Ishikawa (cell line): ENCODE results near the gene TBC1D22A.

Experiments
- CEBPB ChIP-seq: IDR thresholded peaks from 2 replicates; pipeline ENCODE4 v1.6.1; 2012
- CREB1 ChIP-seq: IDR thresholded peaks from 2 replicates; pipeline ENCODE4 v1.6.1; 2012; ENCODE audit warnings: low read depth
- EGR1 ChIP-seq: IDR thresholded peaks from 2 replicates; pipeline ENCODE4 v1.6.1; 2012
- EP300 ChIP-seq: IDR thresholded peaks from 2 replicates; pipeline ENCODE4 v1.6.1; 2012; ENCODE audit warnings: borderline replicate concordance
- FOXM1 ChIP-seq: IDR thresholded peaks from 2 replicates; pipeline ENCODE4 v1.6.1; 2012; ENCODE audit warnings: low read depth, borderline replicate concordance
- NFIC ChIP-seq: IDR thresholded peaks from 2 replicates; pipeline ENCODE4 v1.6.1; 2012
- RAD21 ChIP-seq: IDR thresholded peaks from 2 replicates; pipeline ENCODE4 v1.6.1; 2012; ENCODE audit warnings: low read depth
- TAF1 ChIP-seq: IDR thresholded peaks from 2 replicates; pipeline ENCODE4 v1.6.1; 2012; ENCODE audit warnings: low read depth, mild to moderate bottlenecking
- TCF12 ChIP-seq: IDR thresholded peaks from 2 replicates; pipeline ENCODE4 v1.6.1; 2012; ENCODE audit warnings: low read depth
- TEAD4 ChIP-seq: IDR thresholded peaks from 2 replicates; pipeline ENCODE4 v1.6.1; 2012
- YY1 ChIP-seq: IDR thresholded peaks from 2 replicates; pipeline ENCODE4 v1.6.1; 2012; ENCODE audit warnings: low read depth
- ZBTB7A ChIP-seq: IDR thresholded peaks from 2 replicates; pipeline ENCODE4 v1.6.1; 2012; ENCODE audit warnings: low read depth
- TF ChIP-seq, protein P1 (sequence below): IDR thresholded peaks from 2 replicates; pipeline ENCODE4 v1.6.1; 2012; ENCODE audit warnings: low read depth, mild to moderate bottlenecking
- TF ChIP-seq, protein P2 (sequence below): IDR thresholded peaks from 2 replicates; pipeline ENCODE4 v1.6.1; 2012
- TF ChIP-seq, protein P3 (sequence below): IDR thresholded peaks from 2 replicates; pipeline ENCODE4 v1.6.1; 2012

The TBC1D22A gene

DNA sequence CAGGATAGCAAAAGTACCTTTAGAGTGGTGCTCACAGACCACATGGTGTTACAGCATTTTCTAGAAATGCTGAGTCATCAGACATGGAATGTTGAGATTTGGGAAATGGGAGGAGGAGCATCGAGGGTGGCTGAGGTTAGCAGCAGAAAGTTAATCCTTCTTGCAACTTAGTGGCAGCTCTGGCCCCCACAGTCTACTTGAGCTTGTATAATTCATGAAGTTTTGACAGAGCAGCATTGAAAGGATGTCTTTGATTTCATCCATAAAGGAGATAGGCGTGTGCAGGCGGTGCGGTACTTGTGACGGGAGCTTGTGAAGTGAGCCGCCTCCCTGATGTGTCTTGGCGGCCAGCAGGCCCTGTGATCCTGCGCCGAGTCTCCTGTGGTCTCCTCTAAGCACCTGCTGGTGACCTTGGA lies 330.5 kb downstream of the TBC1D22A start:
- TF ChIP-seq TCF12 (no peak), NFIC (no peak), CREB1 (no peak), TEAD4 (no peak), TAF1 (no peak), EGR1 (no peak), FOXM1 (no peak), CEBPB (no peak), ZBTB7A (no peak), RAD21 (no peak), EP300 (no peak), YY1 (no peak)
- TF ChIP-seq, protein P1, sequence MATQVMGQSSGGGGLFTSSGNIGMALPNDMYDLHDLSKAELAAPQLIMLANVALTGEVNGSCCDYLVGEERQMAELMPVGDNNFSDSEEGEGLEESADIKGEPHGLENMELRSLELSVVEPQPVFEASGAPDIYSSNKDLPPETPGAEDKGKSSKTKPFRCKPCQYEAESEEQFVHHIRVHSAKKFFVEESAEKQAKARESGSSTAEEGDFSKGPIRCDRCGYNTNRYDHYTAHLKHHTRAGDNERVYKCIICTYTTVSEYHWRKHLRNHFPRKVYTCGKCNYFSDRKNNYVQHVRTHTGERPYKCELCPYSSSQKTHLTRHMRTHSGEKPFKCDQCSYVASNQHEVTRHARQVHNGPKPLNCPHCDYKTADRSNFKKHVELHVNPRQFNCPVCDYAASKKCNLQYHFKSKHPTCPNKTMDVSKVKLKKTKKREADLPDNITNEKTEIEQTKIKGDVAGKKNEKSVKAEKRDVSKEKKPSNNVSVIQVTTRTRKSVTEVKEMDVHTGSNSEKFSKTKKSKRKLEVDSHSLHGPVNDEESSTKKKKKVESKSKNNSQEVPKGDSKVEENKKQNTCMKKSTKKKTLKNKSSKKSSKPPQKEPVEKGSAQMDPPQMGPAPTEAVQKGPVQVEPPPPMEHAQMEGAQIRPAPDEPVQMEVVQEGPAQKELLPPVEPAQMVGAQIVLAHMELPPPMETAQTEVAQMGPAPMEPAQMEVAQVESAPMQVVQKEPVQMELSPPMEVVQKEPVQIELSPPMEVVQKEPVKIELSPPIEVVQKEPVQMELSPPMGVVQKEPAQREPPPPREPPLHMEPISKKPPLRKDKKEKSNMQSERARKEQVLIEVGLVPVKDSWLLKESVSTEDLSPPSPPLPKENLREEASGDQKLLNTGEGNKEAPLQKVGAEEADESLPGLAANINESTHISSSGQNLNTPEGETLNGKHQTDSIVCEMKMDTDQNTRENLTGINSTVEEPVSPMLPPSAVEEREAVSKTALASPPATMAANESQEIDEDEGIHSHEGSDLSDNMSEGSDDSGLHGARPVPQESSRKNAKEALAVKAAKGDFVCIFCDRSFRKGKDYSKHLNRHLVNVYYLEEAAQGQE, result no peak
- TF ChIP-seq, protein P2, sequence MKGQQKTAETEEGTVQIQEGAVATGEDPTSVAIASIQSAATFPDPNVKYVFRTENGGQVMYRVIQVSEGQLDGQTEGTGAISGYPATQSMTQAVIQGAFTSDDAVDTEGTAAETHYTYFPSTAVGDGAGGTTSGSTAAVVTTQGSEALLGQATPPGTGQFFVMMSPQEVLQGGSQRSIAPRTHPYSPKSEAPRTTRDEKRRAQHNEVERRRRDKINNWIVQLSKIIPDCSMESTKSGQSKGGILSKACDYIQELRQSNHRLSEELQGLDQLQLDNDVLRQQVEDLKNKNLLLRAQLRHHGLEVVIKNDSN, result no peak
- TF ChIP-seq, protein P3, sequence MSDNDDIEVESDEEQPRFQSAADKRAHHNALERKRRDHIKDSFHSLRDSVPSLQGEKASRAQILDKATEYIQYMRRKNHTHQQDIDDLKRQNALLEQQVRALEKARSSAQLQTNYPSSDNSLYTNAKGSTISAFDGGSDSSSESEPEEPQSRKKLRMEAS, result no peak

DNA sequence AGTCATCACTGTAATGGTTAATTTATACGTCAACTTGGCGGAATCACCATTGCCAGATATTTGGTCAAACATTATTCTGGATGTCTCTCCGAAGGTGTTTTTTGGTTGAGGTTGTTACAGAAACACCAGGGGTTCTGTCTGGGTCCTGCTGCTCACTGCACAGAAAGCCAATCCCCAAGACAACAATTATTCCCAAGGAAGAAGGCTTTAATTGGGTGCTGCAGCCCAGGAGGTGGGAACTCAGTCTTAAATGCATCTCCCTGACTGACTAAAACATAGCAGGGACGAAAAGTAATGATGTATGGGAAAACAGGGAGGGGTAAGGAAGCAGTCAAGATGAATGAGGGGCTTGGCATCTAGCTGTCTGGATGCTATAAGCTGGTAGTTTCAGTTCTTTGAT lies 331.3 kb downstream of the TBC1D22A start:
- no peak for TF ChIP-seq CEBPB
- TF ChIP-seq FOXM1, result no peak
- TF ChIP-seq ZBTB7A, result no peak
- TF ChIP-seq EP300, result no peak
- TF ChIP-seq, protein P1, result no peak
- no peak for TF ChIP-seq YY1
- TF ChIP-seq EGR1, result no peak
- no peak for TF ChIP-seq TAF1
- TF ChIP-seq RAD21, result no peak
- no peak for TF ChIP-seq CREB1
- TF ChIP-seq TCF12, result no peak
- TF ChIP-seq, protein P2, result no peak
- TF ChIP-seq, protein P3, result no peak
- no peak for TF ChIP-seq TEAD4
- TF ChIP-seq NFIC, result no peak

DNA sequence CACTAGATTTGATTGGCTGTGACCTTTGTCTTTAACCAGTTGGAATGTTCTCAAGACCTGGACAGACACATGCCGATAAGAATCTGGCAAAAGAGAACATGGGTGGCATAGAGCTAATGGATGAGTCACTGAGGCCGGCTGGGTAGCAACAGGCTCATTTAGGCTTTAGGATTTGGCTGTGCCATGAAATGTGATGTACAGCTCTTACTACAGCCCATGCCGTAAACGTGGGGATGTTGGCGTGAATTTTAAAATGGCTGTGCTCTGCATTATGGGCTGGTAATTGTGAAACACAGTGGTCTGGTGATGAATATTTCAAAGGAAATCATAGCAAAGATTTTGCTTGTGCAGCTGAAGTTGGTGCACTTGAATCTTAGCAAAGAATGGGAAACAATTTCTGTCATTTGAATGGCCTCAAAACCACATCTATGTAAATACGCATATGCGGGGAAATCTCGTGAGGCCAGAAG lies 332.4 kb downstream of the TBC1D22A start:
- TF ChIP-seq YY1, result no peak

- TF ChIP-seq TAF1, result no peak
- no peak for TF ChIP-seq YY1
Observed at GRCh38 chr22:47095395-47096122, 333.1 kb downstream of the TBC1D22A start.

GRCh38 chr22:47098121-47098520 lies 335.7 kb downstream of the TBC1D22A start:
- TF ChIP-seq EP300 (no peak), RAD21 (no peak), CEBPB (no peak), TEAD4 (no peak), ZBTB7A (no peak), EGR1 (no peak), CREB1 (no peak), TCF12 (no peak), TAF1 (no peak), NFIC (no peak), FOXM1 (no peak), YY1 (no peak)
- TF ChIP-seq, protein P2, result no peak
- TF ChIP-seq, protein P3, result no peak
- TF ChIP-seq, protein P1, result no peak
